K562 (cell line): ENCODE data around the gene MYBPH. TPM values are rescaled to one million over a fixed set of nuclear protein-coding genes. Genes with fewer than 3 reads are reported as not detected.

ENCODE experiments used
- ATAC-seq: fragments of 200-7000 bp; cut with Tn5 transposase; 3 replicates; pipeline ENCODE4 v1.9.1; 2020; ENCODE audit warnings: moderate library complexity
- BruUV-seq: library from RNA; stranded (reverse); fragments of 400-500 nt; replicated peaks from 2 replicates; lab custom pipeline; 2021; lab: Mats Ljungman, UMichigan
- CTCF ChIA-PET: fragments of 300-600 bp; formaldehyde crosslinking; extraction: SDS; loops from one replicate; lab custom pipeline; 2021; ENCODE audit warnings: low intra/inter-chr PET ratio; lab: Yijun Ruan, JAX
- POLR2A ChIA-PET: fragments of 300-600, 350-650 bp; sonication (Branson Sonifier 250); formaldehyde crosslinking; extraction: SDS; loops from one replicate; lab custom pipeline; 2021; ENCODE audit warnings: antibody characterized with exemption, inconsistent platforms; lab: Yijun Ruan, JAX
- DNase-seq, 4 experiments: peaks; one replicate each; pipeline versions ENCODE4 v3.0.0 to v3.0.0-alpha.2; 2011 to 2018; ENCODE audit warnings: low spot score in 3 of 4, mixed read lengths in 3 of 4; ENCODE audit errors: extremely low read depth in 1 of 4
- FAIRE-seq: peaks from 2 replicates; lab custom pipeline; 2011; peaks lifted over from hg19 to GRCh38; lab: Jason Lieb, UNC
- H2AFZ ChIP-seq: 2 replicates; pipeline ENCODE4 v1.6.0; 2011; ENCODE audit warnings: low read depth, low read length, control low read depth, inconsistent platforms
- H3K27ac ChIP-seq: fragments of 200-600 bp; 3 replicates; pipeline ENCODE4 v1.8.0; 2011; ENCODE audit warnings: low read depth, mild to moderate bottlenecking, control low read depth, inconsistent platforms, low read length, moderate library complexity, mixed read lengths; ENCODE audit errors: extremely low read depth
- H3K27me3 ChIP-seq, 2 experiments: fragments of 300-600 bp in 1 of 2; 2 replicates in 1 of 2; 3 replicates in 1 of 2; pipeline versions ENCODE4 v1.6.0 to v1.8.0; 2011; ENCODE audit warnings: inconsistent platforms in 2 of 2, low read length in 2 of 2, mild to moderate bottlenecking in 1 of 2, mixed read lengths in 1 of 2, moderate library complexity in 1 of 2; ENCODE audit not compliant: control insufficient read depth in 2 of 2, insufficient read depth in 2 of 2
- H3K36me3 ChIP-seq: fragments of 300-600 bp; 3 replicates; pipeline ENCODE4 v1.8.0; 2011; ENCODE audit warnings: mild to moderate bottlenecking, low read length, inconsistent platforms; ENCODE audit not compliant: control insufficient read depth, insufficient read depth
- H3K4me1 ChIP-seq, 2 experiments: fragments of 200-600 bp in 1 of 2; replicated peaks in 1 of 2; 2 replicates in 1 of 2; 3 replicates in 1 of 2; pipeline versions ENCODE4 v1.5.1 to v1.8.0; 2011; ENCODE audit warnings: inconsistent platforms in 2 of 2, low read length in 2 of 2, mild to moderate bottlenecking in 1 of 2, mixed read lengths in 1 of 2, moderate library complexity in 1 of 2; ENCODE audit not compliant: control insufficient read depth in 2 of 2, insufficient read depth in 2 of 2
- H3K4me2 ChIP-seq: 2 replicates; pipeline ENCODE4 v1.6.1; 2011; ENCODE audit warnings: low read length, control low read depth, inconsistent platforms, mixed read lengths; ENCODE audit not compliant: insufficient read depth
- H3K4me3 ChIP-seq: fragments of 200-600 bp; sonication (generic), shearing (Covaris generic); 2 replicates; pipeline ENCODE4 v1.5.1; 2016; ENCODE audit warnings: control low read depth, inconsistent platforms
- H3K79me2 ChIP-seq: fragments of 200-600 bp; 3 replicates; pipeline ENCODE4 v1.8.0; 2011; ENCODE audit warnings: low read length, inconsistent platforms; ENCODE audit not compliant: control insufficient read depth, insufficient read depth
- H3K9ac ChIP-seq, 2 experiments: 2 replicates each; pipeline versions ENCODE4 v1.6.0 to v1.6.1; 2011; ENCODE audit warnings: low read depth in 2 of 2, low read length in 2 of 2, control low read depth in 1 of 2, inconsistent platforms in 1 of 2, mild to moderate bottlenecking in 1 of 2, mixed read lengths in 1 of 2; ENCODE audit not compliant: insufficient read depth in 1 of 2
- H3K9me1 ChIP-seq: one replicate; pipeline ENCODE4 v1.6.0; 2011; ENCODE audit warnings: inconsistent platforms, mild to moderate bottlenecking, low read length, moderate library complexity; ENCODE audit not compliant: control insufficient read depth, insufficient read depth
- H3K9me3 ChIP-seq: replicated peaks from 2 replicates; pipeline ENCODE4 v1.5.1; 2011; ENCODE audit warnings: low read depth, low read length, inconsistent platforms; ENCODE audit not compliant: control insufficient read depth, insufficient read depth
- H4K20me1 ChIP-seq: replicated peaks from 2 replicates; pipeline ENCODE4 v1.6.1; 2011; ENCODE audit warnings: low read length, inconsistent platforms, mixed read lengths; ENCODE audit not compliant: control insufficient read depth, insufficient read depth
- BACH1 ChIP-seq: fragments of 200-800 bp; sonication (Bioruptor generic); IDR thresholded peaks from 2 replicates; pipeline ENCODE4 v1.6.1; 2016; ENCODE audit warnings: missing genetic modification characterization, missing compliant biosample characterization
- E2F3 ChIP-seq: fragments of 250-450 bp; sonication (Bioruptor Pico); IDR thresholded peaks from 2 replicates; pipeline ENCODE4 v1.4.0; 2020; ENCODE audit warnings: mild to moderate bottlenecking
- EGR1 ChIP-seq: fragments of 450-650 bp; conservative IDR thresholded peaks from 2 replicates; pipeline ENCODE4 v1.6.1; 2017; ENCODE audit warnings: mild to moderate bottlenecking
- FOXA3 ChIP-seq, 2 experiments: fragments of 450-650 bp in 1 of 2; sonication (generic) in 1 of 2; formaldehyde crosslinking; IDR thresholded peaks in 1 of 2; conservative IDR thresholded peaks in 1 of 2; 2 replicates each; pipeline versions ENCODE4 v1.4.0 to v1.8.0; 2020 to 2022; ENCODE audit warnings: mild to moderate bottlenecking in 2 of 2, missing genetic modification reagents in 1 of 2
- FOXK2 ChIP-seq, 2 experiments: fragments of 450-650 bp; IDR thresholded peaks in 1 of 2; conservative IDR thresholded peaks in 1 of 2; 2 replicates each; pipeline ENCODE4 v1.6.1; 2016; ENCODE audit warnings: low read depth in 2 of 2, mild to moderate bottlenecking in 1 of 2
- FUS ChIP-seq: fragments of 200-400 bp; formaldehyde crosslinking; optimal IDR thresholded peaks from 2 replicates; pipeline ENCODE3; 2017; ENCODE audit warnings: low read depth, low read length
- HDAC8 ChIP-seq: fragments of 450-650 bp; IDR thresholded peaks from 2 replicates; pipeline ENCODE4 v1.6.1; 2016; ENCODE audit warnings: mild to moderate bottlenecking, missing genetic modification characterization, moderate library complexity, missing compliant biosample characterization
- HMG20B ChIP-seq: fragments of 250-450 bp; sonication (Bioruptor Pico); IDR thresholded peaks from 2 replicates; pipeline ENCODE4 v1.5.0; 2021; ENCODE audit warnings: mild to moderate bottlenecking
- HMGN3 ChIP-seq: IDR thresholded peaks from 2 replicates; pipeline ENCODE4 v1.6.1; 2011; ENCODE audit warnings: borderline replicate concordance, low read depth, mild to moderate bottlenecking, mixed read lengths, low read length; ENCODE audit not compliant: insufficient read length; ENCODE audit errors: extremely low read depth
- HNRNPLL ChIP-seq: fragments of 200-400 bp; formaldehyde crosslinking; IDR thresholded peaks from 2 replicates; pipeline ENCODE4 v1.6.1; 2017; ENCODE audit warnings: low read length, low read depth, mild to moderate bottlenecking; ENCODE audit not compliant: poor library complexity, severe bottlenecking
- KAT2B ChIP-seq: IDR thresholded peaks from one replicate; pipeline ENCODE4 v1.6.1; 2012; ENCODE audit warnings: low read depth, mild to moderate bottlenecking, control low read depth, inconsistent platforms, low read length, moderate library complexity
- POLR2A ChIP-seq: fragments of 450-650 bp; conservative IDR thresholded peaks from 2 replicates; pipeline ENCODE4 v1.6.1; 2016
- SREBF2 ChIP-seq: sonication (generic); formaldehyde crosslinking; IDR thresholded peaks from 2 replicates; pipeline ENCODE4 v1.4.0; 2020; ENCODE audit warnings: mild to moderate bottlenecking, missing genetic modification reagents
- U2AF1 ChIP-seq: fragments of 200-400 bp; formaldehyde crosslinking; optimal IDR thresholded peaks from 2 replicates; pipeline ENCODE3; 2017; ENCODE audit warnings: mild to moderate bottlenecking, low read depth, low read length, moderate library complexity
- ZNF408 ChIP-seq: fragments of 250-450 bp; sonication (Bioruptor Pico); IDR thresholded peaks from 2 replicates; pipeline ENCODE4 v1.4.0; 2020; ENCODE audit warnings: low read depth, mild to moderate bottlenecking, moderate library complexity
- ZNF507 ChIP-seq: conservative IDR thresholded peaks from 2 replicates; pipeline ENCODE4 v1.6.1; 2017; ENCODE audit warnings: missing genetic modification characterization, missing compliant biosample characterization
- ZNF551 ChIP-seq: fragments of 250-450 bp; sonication (Bioruptor Pico); IDR thresholded peaks from 2 replicates; pipeline ENCODE4 v1.5.0; 2021; ENCODE audit warnings: mild to moderate bottlenecking, moderate library complexity
- ZNF589 ChIP-seq: fragments of 200-800 bp; sonication (Bioruptor generic); IDR thresholded peaks from 2 replicates; pipeline ENCODE4 v1.6.1; 2016; ENCODE audit warnings: low read depth, missing genetic modification characterization, missing compliant biosample characterization
- ZNF668 ChIP-seq: fragments of 250-450 bp; sonication (Bioruptor Pico); IDR thresholded peaks from 2 replicates; pipeline ENCODE4 v1.8.0; 2022; ENCODE audit warnings: mild to moderate bottlenecking, inconsistent platforms
- WGBS: fragments of 100-300 bp; shearing (Covaris generic); methylation state at CpG from one replicate; pipeline ENCODE4 v1.1.6; 2016; ENCODE audit warnings: low coverage, mixed read lengths; ENCODE audit not compliant: insufficient coverage; ENCODE audit errors: missing lambda C conversion rate; 5-methylcytosine and 5-hydroxymethylcytosine counted together
- in situ Hi-C: fragments of 300-500 bp; cut with MboI; formaldehyde crosslinking; loops from 4 replicates; pipeline ENCODE4 v1.15.0; 2018; ENCODE audit warnings: inconsistent platforms, mixed read lengths
- intact Hi-C: fragments of 100-400 bp; cut with micrococcal nuclease; formaldehyde crosslinking; loops from 2 replicates; pipeline ENCODE4 v1.14.2; 2022
- polyA plus RNA-seq, 8 experiments: library from polyadenylated mRNA; depleted of rRNA in 4 of 8; stranded (reverse) in 5 of 8; unstranded in 3 of 8; fragments of >200 nt; fragmentation: Nextera tagmentation in 2 of 8; fragmentation: Illumina TruSeq in 1 of 8; extraction: Ambion mirVana in 2 of 8; extraction: Trizol in 1 of 8; gene quantifications; 2 replicates each; pipeline versions ENCODE4 v1.2.1 to v1.2.3, GENCODE V29; 2011 to 2014; ENCODE audit warnings: inconsistent platforms in 1 of 8, missing spikeins in 1 of 8
- total RNA-seq, 7 experiments: library from RNA; depleted of rRNA in 6 of 7; stranded (reverse); fragments of >200 nt in 6 of 7; fragmentation: Illumina TruSeq in 2 of 7; extraction: Trizol in 2 of 7; gene quantifications; 2 replicates each; pipeline versions ENCODE4 v1.2.1 to v1.2.3, GENCODE V29; 2011 to 2021; ENCODE audit warnings: low replicate concordance in 1 of 7
- TF ChIP-seq, protein P1 (sequence below): fragments of 450-650 bp; IDR thresholded peaks from 2 replicates; pipeline ENCODE4 v1.6.1; 2016; ENCODE audit warnings: mild to moderate bottlenecking

The MYBPH gene
- total and polyA plus RNA-seq, 9 of the 15 experiments (the other 6 are each of a cell fraction or from before 2014, with no cell fraction given) = 0.13 TPM; not detected in 8

DNA sequence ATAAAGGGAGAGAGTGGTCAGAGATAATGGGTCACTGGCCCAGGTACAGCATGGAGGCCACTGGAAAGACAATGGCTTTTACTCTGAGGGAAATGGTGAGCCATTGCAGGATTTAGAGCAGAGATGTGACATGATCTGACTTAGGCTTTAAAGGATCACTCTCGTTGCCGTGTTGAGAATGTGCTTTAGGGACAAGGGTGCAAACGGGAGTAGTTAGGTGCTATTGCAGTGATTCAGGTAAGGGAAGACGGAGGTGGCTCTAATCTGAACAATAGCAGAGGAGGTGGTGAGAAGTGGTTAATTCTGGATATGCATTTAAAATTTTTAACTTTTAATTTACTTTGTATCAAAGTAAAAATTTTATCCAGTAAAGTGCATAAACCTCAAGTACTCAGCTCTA lies 38.3 kb downstream of the MYBPH start:
- no peaks in the 10 kb centered on the region for H3K36me3 ChIP-seq
- no peaks in the 10 kb centered on the region for H3K9me1 ChIP-seq
- DNase-seq (no peak), ATAC-seq (no peak), FAIRE-seq (no peak)
- no peak overlapping the region for H3K4me2 ChIP-seq
- no peak for TF ChIP-seq HMGN3
- no peak for TF ChIP-seq ZNF589
- TF ChIP-seq ZNF408 (CRISPR knock-in tag) = no peak
- TF ChIP-seq FOXA3 (CRISPR knock-in tag; conservative IDR thresholded peaks at IDR 0.05 in 1 of 2, IDR thresholded peaks at IDR 0.05 in 1 of 2) = no peak
- no peak for TF ChIP-seq E2F3 (CRISPR knock-in tag)
- no peak for TF ChIP-seq EGR1
- no peak for TF ChIP-seq U2AF1
- TF ChIP-seq ZNF668 (CRISPR knock-in tag) = no peak
- TF ChIP-seq, protein P1, sequence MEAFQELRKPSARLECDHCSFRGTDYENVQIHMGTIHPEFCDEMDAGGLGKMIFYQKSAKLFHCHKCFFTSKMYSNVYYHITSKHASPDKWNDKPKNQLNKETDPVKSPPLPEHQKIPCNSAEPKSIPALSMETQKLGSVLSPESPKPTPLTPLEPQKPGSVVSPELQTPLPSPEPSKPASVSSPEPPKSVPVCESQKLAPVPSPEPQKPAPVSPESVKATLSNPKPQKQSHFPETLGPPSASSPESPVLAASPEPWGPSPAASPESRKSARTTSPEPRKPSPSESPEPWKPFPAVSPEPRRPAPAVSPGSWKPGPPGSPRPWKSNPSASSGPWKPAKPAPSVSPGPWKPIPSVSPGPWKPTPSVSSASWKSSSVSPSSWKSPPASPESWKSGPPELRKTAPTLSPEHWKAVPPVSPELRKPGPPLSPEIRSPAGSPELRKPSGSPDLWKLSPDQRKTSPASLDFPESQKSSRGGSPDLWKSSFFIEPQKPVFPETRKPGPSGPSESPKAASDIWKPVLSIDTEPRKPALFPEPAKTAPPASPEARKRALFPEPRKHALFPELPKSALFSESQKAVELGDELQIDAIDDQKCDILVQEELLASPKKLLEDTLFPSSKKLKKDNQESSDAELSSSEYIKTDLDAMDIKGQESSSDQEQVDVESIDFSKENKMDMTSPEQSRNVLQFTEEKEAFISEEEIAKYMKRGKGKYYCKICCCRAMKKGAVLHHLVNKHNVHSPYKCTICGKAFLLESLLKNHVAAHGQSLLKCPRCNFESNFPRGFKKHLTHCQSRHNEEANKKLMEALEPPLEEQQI = no peak
- TF ChIP-seq POLR2A = no peak
- no peak for TF ChIP-seq BACH1 (tag)
- no peak for TF ChIP-seq HDAC8 (tag)
- TF ChIP-seq SREBF2 = no peak
- TF ChIP-seq HMG20B (CRISPR knock-in tag) = no peak
- no peak for TF ChIP-seq ZNF551 (CRISPR knock-in tag)
- TF ChIP-seq ZNF507 (tag) = no peak
- no peak for TF ChIP-seq FUS
- no peak for TF ChIP-seq KAT2B
- TF ChIP-seq HNRNPLL = no peak
- no peak for TF ChIP-seq FOXK2 (conservative IDR thresholded peaks at IDR 0.05 in 1 of 2, IDR thresholded peaks at IDR 0.05 in 1 of 2; ENCODE audit: low read depth in 2 of 2)
- no peaks in the 10 kb centered on the region for H3K9me3 ChIP-seq
- WGBS = under 1% methylated on average over 4 of the region's 4 CpGs
- no peak overlapping the region for H3K27ac ChIP-seq
- no peak overlapping the region for H3K9ac ChIP-seq
- no TSS peak for BruUV-seq
- H3K27me3 ChIP-seq = peaks cover 23 to 64% of the 10 kb centered on the region in 2 experiments
- CTCF ChIA-PET = no interaction called here
- H2AFZ ChIP-seq = no peak overlapping the region
- H4K20me1 ChIP-seq = no peaks in the 10 kb centered on the region
- H3K4me1 ChIP-seq = no peaks in the 10 kb centered on the region
- intact Hi-C loops = no loop called here
- no peak overlapping the region for H3K4me3 ChIP-seq
- POLR2A ChIA-PET = no interaction called here
- H3K79me2 ChIP-seq = no peaks in the 10 kb centered on the region
- in situ Hi-C loops = no loop called here
